Body of pancreas (tissue), 4 donors: Measurements from ENCODE around the gene RPA1.

Experiments used
- CTCF ChIP-seq, 7 experiments: fragments of 450-650 bp in 4 of 7; fragments of 200-600 bp in 3 of 7; sonication (generic) in 3 of 7; IDR thresholded peaks; one replicate each; pipeline ENCODE4 v1.5.1; 2016 to 2019; ENCODE audit warnings: antibody characterized with exemption in 7 of 7
- POLR2A ChIP-seq, 3 donors: fragments of 450-650 bp; IDR thresholded peaks; one replicate each; pipeline ENCODE4 v1.6.1; 2016; ENCODE audit warnings: antibody characterized with exemption in 3 of 3, mild to moderate bottlenecking in 2 of 3

DNA sequence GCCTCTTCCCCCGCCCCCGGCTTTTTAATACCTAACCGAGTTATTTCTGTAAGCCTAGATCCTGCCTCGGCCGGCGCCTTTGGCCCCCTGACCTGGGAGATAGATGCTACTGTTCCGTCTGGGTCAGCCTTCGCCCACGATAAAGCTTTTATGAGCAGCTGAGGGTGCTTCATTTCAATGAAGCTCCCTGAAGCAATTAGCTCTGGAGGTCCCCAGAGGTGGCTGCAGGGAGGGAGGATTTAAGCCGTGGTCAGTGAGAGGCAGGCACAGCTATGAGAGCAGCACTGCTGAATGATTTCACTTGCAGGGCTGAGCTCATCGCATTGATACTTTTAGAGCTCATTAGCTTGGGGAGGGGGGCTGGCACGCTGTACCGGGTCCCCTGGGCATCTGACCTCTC, 89.4 kb downstream of the RPA1 start:
- no peak for TF ChIP-seq CTCF (IDR thresholded peaks at IDR 0.05)
- no peak for TF ChIP-seq POLR2A (IDR thresholded peaks at IDR 0.05)
